Left ventricle myocardium inferior (tissue), 1 donor: ENCODE measurements around the gene GGTLC1. TPM values are rescaled to one million over a fixed set of nuclear protein-coding genes. Genes with fewer than 3 reads are reported as not detected.

Experiments
- DNase-seq: peaks from one replicate; pipeline ENCODE4 v3.0.0-alpha.2; 2020
- H3K27ac ChIP-seq: fragments of 200-600 bp; replicated peaks from 2 replicates; pipeline ENCODE4 v1.8.0; 2021
- H3K27me3 ChIP-seq: fragments of 200-600 bp; 2 replicates; pipeline ENCODE4 v1.8.0; 2021; ENCODE audit warnings: low read depth
- H3K36me3 ChIP-seq: fragments of 200-600 bp; 2 replicates; pipeline ENCODE4 v1.8.0; 2021
- H3K4me1 ChIP-seq: fragments of 200-600 bp; 2 replicates; pipeline ENCODE4 v1.8.0; 2021
- H3K4me3 ChIP-seq: fragments of 200-600 bp; 2 replicates; pipeline ENCODE4 v1.8.0; 2021; ENCODE audit warnings: mild to moderate bottlenecking, moderate library complexity
- H3K9me3 ChIP-seq: fragments of 200-600 bp; replicated peaks from 2 replicates; pipeline ENCODE4 v1.8.0; 2021
- intact Hi-C: fragments of 100-400 bp; cut with micrococcal nuclease; formaldehyde crosslinking; loops from one replicate; pipeline ENCODE4 v1.11.0; 2022
- total RNA-seq: library from RNA; stranded (reverse); fragmentation: NEBNext Ultra II Directional; extraction: Animal tissue kit (Norgen Biotek cat#: 25700); gene quantifications from one replicate; pipeline ENCODE4 v1.2.1, GENCODE V29; 2021
- TF ChIP-seq, protein P1 (sequence below): fragments of 200-600 bp; IDR thresholded peaks from 2 replicates; pipeline ENCODE4 v1.8.0; 2021; ENCODE audit warnings: antibody characterized with exemption, mild to moderate bottlenecking, borderline replicate concordance
- donor health status: DM: no; HTN: yes; CAD: no; lungs with severe emphysema.

GGTLC1 gene
- total RNA-seq, 1 donor from 2014 or later: not detected

DNA sequence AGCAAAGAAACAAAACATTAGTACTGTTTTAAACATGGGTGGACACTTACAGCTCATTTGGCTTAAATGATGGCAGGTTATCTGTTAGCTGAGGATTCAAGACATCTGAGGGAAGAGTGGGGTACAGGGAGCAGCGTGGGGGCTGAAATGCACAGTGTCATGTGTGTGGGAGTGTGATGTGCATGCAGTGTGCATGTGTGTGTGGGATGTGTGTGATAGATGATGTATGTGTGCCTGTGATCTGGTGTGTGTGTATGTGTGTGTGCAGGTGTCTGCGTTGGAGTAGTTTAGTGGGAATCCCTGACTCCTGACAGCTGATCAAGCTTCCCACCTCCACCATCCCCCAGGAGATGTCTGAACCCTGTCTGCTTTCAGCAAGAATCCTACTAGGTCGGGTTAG, 25.4 kb upstream of the GGTLC1 start:
- no peaks in the 10 kb centered on the region for H3K9me3 ChIP-seq
- H3K36me3 ChIP-seq: no peaks in the 10 kb centered on the region
- H3K27ac ChIP-seq: no peak overlapping the region
- TF ChIP-seq, protein P1, sequence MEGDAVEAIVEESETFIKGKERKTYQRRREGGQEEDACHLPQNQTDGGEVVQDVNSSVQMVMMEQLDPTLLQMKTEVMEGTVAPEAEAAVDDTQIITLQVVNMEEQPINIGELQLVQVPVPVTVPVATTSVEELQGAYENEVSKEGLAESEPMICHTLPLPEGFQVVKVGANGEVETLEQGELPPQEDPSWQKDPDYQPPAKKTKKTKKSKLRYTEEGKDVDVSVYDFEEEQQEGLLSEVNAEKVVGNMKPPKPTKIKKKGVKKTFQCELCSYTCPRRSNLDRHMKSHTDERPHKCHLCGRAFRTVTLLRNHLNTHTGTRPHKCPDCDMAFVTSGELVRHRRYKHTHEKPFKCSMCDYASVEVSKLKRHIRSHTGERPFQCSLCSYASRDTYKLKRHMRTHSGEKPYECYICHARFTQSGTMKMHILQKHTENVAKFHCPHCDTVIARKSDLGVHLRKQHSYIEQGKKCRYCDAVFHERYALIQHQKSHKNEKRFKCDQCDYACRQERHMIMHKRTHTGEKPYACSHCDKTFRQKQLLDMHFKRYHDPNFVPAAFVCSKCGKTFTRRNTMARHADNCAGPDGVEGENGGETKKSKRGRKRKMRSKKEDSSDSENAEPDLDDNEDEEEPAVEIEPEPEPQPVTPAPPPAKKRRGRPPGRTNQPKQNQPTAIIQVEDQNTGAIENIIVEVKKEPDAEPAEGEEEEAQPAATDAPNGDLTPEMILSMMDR: no peak
- H3K4me3 ChIP-seq: no peak overlapping the region
- intact Hi-C loops: no loop called here
- no peak for DNase-seq
- H3K4me1 ChIP-seq: no peaks in the 10 kb centered on the region
- H3K27me3 ChIP-seq: peaks cover 61% of the 10 kb centered on the region

DNA sequence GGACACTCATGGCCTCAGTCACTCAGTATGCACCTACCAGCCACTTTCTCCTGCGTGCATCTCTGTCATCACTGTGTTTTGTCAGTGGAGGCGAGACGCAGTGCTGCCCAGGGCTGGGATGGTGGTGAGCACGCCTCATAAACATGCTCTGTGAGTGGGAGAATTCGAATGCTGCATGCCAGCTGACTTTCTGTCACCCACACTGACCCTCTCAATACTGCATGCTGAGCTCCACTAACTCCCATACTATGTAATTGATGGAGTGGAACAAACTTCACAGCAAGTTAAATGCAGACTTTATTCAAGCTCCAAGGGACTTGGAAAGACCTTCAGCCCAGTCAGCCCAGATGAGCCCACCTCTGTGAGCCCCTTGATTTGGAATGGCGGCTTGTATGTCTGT, 22.7 kb upstream of the GGTLC1 start:
- DNase-seq: no peak
- no peaks in the 10 kb centered on the region for H3K36me3 ChIP-seq
- H3K4me1 ChIP-seq: peaks cover 9% of the 10 kb centered on the region
- intact Hi-C loops: no loop called here
- no peak overlapping the region for H3K27ac ChIP-seq
- no peak overlapping the region for H3K4me3 ChIP-seq
- no peaks in the 10 kb centered on the region for H3K9me3 ChIP-seq
- TF ChIP-seq, protein P1: no peak
- peaks cover 43% of the 10 kb centered on the region for H3K27me3 ChIP-seq

DNA sequence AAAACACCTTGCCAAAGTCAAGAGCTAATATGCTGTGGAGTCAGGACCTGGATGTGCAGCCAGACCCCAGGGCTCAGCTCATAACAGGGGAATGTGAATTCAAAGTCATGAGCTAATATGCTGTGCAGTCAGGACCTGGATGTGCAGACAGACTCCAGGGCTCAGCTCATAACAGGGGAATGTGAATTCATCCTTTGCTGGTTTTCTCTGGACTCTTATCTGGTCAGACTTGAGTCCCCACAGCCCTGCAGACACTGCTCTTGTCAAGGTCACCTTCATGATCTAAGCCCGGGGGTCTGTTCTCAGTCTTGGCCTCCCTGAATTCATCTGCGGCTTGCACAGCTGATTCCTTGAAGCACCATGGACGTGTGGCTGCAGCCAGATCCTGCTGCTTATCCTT, 19.2 kb upstream of the GGTLC1 start:
- H3K4me3 ChIP-seq: no peak overlapping the region
- DNase-seq: no peak
- H3K4me1 ChIP-seq: peaks cover 9% of the 10 kb centered on the region
- TF ChIP-seq, protein P1: no peak
- peaks cover 39% of the 10 kb centered on the region for H3K27me3 ChIP-seq
- no peaks in the 10 kb centered on the region for H3K9me3 ChIP-seq
- no peaks in the 10 kb centered on the region for H3K36me3 ChIP-seq
- intact Hi-C loops: no loop called here
- H3K27ac ChIP-seq: no peak overlapping the region

DNA sequence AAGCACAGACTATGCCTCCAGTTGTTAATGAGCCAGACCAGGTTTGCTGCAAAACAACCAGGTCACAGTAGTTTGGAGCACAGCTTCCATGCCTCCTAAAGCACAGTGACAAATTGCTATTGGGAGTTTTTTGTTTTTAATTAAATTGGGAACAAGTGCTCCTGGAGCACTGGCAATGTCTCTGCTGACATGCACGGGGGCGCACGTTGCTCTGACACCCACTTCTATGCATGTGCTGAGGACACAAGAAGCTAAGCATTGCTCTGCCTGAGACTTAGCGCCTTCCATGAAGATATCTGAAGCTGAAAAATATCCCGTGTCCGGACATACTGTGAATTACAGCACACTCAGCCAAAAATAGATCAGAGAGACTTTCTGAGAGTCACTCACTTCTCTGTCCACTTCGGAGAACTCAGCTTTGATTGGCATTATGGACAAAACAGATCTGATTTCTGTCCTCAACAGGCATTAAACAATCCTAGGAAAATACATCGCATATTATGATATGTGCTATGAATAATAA, 18.6 kb upstream of the GGTLC1 start:
- DNase-seq: no peak
- Histone ChIP-seq H3K36me3 (no peaks in the 10 kb centered on the region), H3K4me3 (no peak overlapping the region), H3K27me3 (peaks cover 41% of the 10 kb centered on the region), H3K9me3 (no peaks in the 10 kb centered on the region), H3K27ac (no peak overlapping the region), H3K4me1 (peaks cover 9% of the 10 kb centered on the region)
- intact Hi-C loops: no loop called here
- TF ChIP-seq, protein P1: no peak

DNA sequence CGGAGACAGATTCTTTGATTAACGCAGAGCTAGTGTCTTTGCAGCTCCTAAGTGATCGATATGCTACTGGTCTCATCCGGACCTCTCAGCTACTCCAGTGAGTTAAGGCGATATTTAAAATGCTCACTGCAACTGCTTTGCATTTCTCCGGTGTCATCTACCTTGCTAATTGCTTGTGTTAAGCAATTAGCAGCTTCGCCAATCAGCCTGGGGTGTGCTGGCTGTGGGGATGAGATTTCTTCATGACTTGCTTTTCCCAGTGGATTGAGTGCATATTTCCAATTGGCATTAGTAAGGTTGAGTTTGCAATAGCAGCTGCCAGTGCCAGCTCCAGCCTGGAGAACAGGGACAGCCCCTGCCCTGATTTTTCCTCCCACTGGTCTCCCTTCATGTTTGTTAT, 18.0 kb upstream of the GGTLC1 start:
- TF ChIP-seq, protein P1: no peak
- no peak for DNase-seq
- Histone ChIP-seq H3K9me3 (no peaks in the 10 kb centered on the region), H3K27ac (no peak overlapping the region), H3K36me3 (no peaks in the 10 kb centered on the region), H3K4me3 (no peak overlapping the region), H3K27me3 (peaks cover 42% of the 10 kb centered on the region), H3K4me1 (peaks cover 9% of the 10 kb centered on the region)
- intact Hi-C loops: no loop called here
